ENCODE data around the gene NEUROD2.

DNA sequence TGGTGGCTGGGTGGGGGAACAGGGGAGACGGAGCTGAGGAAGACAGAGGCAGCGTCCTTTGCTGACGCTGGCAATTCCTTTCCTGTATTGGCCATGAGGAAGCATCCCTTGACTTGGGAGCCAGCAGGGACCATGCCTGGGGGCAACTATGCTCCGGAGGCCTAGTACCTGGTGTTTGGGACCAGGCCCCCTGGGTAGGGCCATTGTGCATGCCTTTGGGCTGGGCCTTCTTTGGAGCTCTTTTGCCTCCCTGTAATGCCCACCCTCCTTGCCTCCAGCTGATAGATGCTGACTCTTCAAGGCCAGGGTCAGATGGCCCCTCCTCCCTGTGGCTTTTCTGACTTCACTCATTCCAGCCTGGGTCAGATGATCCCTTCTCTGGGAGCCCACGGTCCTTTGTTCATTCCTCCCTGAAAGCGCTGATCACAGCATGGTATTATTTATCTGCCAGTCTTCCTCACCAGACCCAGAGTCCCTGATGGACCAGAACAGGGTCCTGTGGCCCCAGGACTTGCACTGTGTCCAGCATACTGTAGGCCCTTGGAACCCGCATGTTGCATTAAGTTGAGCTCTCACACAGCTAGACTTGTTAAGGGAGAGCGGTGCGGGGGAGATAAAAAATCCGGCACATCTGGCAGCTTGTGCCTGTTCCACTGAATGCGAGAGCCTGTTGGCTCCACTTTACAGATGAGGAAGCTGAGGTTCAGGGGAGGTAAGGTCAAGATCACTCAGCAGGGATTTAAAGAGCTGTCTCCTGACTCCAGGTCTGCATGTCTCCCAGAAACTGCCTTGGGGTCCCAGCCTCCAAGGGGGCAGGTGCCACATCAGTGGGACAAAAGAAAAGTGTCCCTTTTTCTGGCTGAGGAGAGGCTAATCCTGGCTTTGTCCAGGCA is 32.1 kb upstream of the NEUROD2 start:
- TF ChIP-seq POLR2AphosphoS5 (IDR thresholded peaks at IDR 0.05) (no peak), CTCF (IDR thresholded peaks at IDR 0.05) (no peak)
